PFSK-1 (cell line): ENCODE results near the gene COL18A1.

Experiments used
- POLR2AphosphoS5 ChIP-seq: IDR thresholded peaks from 2 replicates; pipeline ENCODE4 v1.6.1; 2012; ENCODE audit warnings: low read depth, mild to moderate bottlenecking, control low read depth, low read length, moderate library complexity
- TAF1 ChIP-seq: IDR thresholded peaks from 2 replicates; pipeline ENCODE4 v1.6.1; 2012; ENCODE audit warnings: low read length, control low read depth, borderline replicate concordance; ENCODE audit not compliant: insufficient read depth

GRCh38 chr21:45499970-45500577 is 95.1 kb downstream of the COL18A1 start:
- TF ChIP-seq POLR2AphosphoS5: no peak
- no peak for TF ChIP-seq TAF1
